ENCODE measurements around the gene TKFC.

GRCh38 chr11:61293867-61294716 is 38.9 kb upstream of the TKFC start:
- TF ChIP-seq POLR2AphosphoS5 (IDR thresholded peaks at IDR 0.05; ENCODE audit: low read depth, low read length) (no peak), PAX5 (IDR thresholded peaks at IDR 0.05; ENCODE audit: insufficient read depth, low read length, severe bottlenecking) (no peak), POLR2A (IDR thresholded peaks at IDR 0.05; ENCODE audit: low read depth, low read length) (no peak), TAF1 (IDR thresholded peaks at IDR 0.05; ENCODE audit: low read depth, low read length) (no peak), SPI1 (IDR thresholded peaks at IDR 0.05; ENCODE audit: low read depth, low read length) (no peak)
